IPS-15b (cell line): Measurements from ENCODE around the gene LRP1.

ENCODE experiments used
- H3K27me3 ChIP-seq: one replicate; pipeline ENCODE4 v1.6.1; 2013; ENCODE audit warnings: low read length; ENCODE audit not compliant: control insufficient read depth, insufficient read depth
- H3K36me3 ChIP-seq: one replicate; pipeline ENCODE4 v1.6.1; 2013; ENCODE audit warnings: low read length; ENCODE audit not compliant: control insufficient read depth, insufficient read depth
- H3K4me1 ChIP-seq: one replicate; pipeline ENCODE4 v1.6.1; 2013; ENCODE audit warnings: mild to moderate bottlenecking, low read length; ENCODE audit not compliant: control insufficient read depth, insufficient read depth
- H3K4me3 ChIP-seq: one replicate; pipeline ENCODE4 v1.5.1; 2013; ENCODE audit warnings: low read depth, low read length
- H3K9ac ChIP-seq: one replicate; pipeline ENCODE4 v1.6.1; 2013; ENCODE audit warnings: low read depth, mild to moderate bottlenecking, low read length
- H3K9me3 ChIP-seq: one replicate; pipeline ENCODE4 v1.6.1; 2013; ENCODE audit warnings: mild to moderate bottlenecking, low read length; ENCODE audit not compliant: control insufficient read depth, insufficient read depth

The LRP1 gene

DNA sequence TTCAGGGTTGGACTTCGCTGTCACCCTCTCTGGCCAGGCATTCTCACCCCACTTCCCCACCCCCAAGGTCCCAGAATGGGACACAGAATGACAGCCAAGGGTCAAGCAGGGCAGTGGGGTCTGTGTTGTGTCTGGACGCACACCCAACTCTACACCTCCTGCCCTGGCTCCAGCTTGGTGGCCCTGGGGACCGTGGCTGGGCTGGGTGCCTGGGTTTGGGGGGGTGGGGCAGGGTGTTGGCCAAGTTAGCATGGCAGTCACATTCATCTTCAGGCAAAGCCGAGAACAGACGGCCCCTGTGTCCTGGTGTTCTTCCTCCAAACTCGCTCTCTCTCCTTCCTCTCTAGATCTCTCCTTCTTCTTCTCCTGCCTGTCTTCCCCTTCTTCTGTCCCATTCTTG lies 5.6 kb downstream of the LRP1 start:
- peaks cover 47% of the 10 kb centered on the region for H3K4me1 ChIP-seq
- H3K9ac ChIP-seq = no peak overlapping the region
- peaks cover 8% of the 10 kb centered on the region for H3K36me3 ChIP-seq
- no peaks in the 10 kb centered on the region for H3K9me3 ChIP-seq
- no peak overlapping the region for H3K4me3 ChIP-seq
- H3K27me3 ChIP-seq = no peaks in the 10 kb centered on the region

DNA sequence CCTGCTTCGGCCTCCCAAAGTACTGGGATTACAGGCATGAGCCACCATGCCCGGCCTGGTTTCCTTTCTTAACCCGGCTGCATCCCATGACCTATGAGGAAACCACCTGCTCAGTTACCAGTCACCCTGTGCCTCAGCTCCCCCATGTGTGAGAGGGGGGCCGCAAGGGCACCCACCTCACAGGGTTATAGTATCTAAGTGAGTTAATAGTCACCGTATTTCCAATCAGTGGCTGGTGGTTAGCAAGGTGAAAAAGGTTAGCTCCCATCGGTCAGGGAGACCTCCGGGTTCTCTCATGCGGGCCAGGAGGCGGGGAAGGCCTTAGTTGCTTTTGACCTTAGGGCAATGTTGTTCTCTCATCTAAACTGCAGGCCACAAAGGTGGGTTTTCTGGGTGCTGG lies 6.7 kb downstream of the LRP1 start:
- Histone ChIP-seq H3K27me3 (no peaks in the 10 kb centered on the region), H3K4me1 (peaks cover 45% of the 10 kb centered on the region), H3K9ac (no peak overlapping the region), H3K9me3 (no peaks in the 10 kb centered on the region), H3K36me3 (peaks cover 19% of the 10 kb centered on the region), H3K4me3 (no peak overlapping the region)

DNA sequence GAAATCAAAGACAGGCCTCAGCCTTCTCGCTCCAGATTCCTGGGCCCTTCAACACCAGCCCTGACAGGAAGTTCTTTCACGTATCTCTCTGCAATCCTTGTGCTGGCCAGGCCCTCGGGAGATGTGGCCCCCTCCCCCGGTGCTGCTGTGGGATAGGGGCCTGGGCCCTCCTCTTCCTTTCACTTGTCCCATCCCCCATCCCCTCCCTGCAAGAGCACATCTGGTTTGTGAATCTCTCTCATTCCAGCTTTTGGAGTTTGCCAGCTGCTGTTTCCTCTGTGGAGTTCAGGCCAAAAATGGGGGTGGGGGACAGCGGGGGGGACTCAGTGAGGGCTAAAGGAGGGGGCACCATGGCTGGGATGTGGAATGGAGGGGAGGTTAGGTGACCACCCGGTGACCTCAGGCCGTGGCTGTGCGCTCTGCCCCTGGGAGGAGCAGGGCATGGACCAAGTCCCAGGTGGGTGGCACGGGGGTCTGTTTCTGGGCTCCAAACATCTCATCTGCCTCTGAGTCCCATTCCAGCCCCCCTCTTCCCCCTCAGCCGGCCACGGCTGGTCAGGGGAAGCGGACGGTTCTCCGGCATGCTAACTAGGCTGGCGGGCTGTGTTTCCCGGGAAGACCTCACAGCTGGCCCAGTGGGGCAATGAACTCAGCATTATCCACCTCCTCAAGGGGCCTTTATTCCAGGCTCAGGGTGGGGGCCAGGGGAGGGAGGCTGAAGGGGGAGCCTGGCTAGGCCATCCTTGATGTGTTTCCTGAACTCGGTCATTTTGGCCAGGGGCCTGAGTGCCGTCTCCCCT lies 7.4 kb downstream of the LRP1 start:
- Histone ChIP-seq H3K27me3 (no peaks in the 10 kb centered on the region), H3K4me3 (no peak overlapping the region), H3K9me3 (no peaks in the 10 kb centered on the region), H3K9ac (no peak overlapping the region), H3K36me3 (peaks cover 20% of the 10 kb centered on the region), H3K4me1 (peaks cover 40% of the 10 kb centered on the region)

DNA sequence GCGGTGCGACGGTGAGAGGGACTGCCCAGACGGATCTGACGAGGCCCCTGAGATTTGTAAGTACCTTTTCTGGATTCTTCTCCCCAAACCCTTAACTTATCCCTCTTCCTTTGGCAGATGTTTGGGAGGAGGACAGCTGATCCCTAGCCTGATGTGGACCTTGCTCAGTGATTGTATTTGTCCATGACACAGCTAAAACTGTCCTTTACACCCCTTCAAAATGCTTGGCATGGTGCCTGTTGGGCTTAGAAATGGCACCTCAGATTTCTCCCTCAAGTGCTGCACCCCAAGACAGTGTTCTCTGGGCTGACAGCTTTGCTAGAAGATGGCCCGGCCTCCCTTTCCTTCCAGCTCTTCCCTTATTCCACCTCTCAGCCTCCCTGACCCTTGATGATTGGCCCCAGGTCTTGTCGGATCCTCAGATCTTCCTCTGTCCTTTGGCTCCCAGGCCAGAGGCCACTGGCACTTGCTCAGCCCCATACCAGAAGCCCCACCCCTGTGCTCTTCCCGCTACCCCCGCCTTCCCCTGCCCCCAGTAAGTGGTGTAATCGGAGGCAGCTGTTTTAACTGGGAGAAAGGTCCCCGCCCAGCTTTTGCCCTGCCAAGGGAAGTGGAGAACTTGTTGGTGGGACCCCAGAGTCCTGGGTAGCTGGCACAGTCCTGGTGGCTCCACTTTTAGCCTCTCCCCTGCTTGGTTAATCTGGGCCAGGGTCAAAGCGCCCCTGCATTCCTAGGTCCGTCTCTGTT lies 10.4 kb downstream of the LRP1 start:
- Histone ChIP-seq H3K27me3 (no peaks in the 10 kb centered on the region), H3K9ac (no peak overlapping the region), H3K36me3 (peaks cover 46% of the 10 kb centered on the region), H3K4me1 (peaks cover 13% of the 10 kb centered on the region), H3K4me3 (no peak overlapping the region), H3K9me3 (no peaks in the 10 kb centered on the region)

DNA sequence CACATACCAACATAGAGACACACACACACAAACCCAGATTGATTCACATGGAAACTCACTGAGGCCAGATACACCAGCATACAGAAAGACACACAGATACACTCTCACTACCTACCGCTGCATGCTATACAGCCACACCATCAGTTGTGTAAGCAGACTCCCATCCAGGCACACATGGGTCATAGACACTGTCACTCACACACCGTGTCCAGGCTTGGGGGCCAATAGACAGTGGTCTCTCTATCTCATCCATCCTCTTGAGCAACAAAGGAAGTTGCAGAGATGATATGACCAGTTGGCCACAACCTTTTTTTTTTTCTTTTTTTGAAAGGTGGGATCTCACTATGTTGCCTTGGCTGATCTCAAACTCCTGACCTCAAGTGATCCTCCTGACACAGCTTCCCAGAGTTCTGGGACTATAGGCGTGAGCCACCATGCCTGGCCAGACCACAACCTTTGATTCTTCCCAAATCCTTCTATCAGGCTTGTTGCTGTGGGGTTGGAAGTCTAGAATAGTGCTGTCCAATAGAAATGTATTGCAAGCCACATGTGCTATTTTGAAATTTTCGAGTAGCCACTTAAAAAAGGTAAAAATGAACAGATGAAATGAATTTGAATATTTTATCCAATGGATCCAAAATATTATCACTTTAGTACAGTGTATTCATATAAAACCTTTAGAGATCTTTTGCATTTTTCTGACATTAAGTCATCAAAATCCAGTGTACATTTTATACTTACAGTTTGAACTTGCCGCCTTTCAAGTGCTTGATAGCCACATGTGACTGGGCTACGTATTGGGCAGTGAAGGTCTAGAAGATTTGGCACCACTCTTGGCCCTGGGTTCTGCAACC lies 11.7 kb downstream of the LRP1 start:
- H3K4me1 ChIP-seq = peaks cover 6% of the 10 kb centered on the region
- H3K36me3 ChIP-seq = peaks cover 51% of the 10 kb centered on the region
- no peak overlapping the region for H3K9ac ChIP-seq
- H3K4me3 ChIP-seq = no peak overlapping the region
- H3K27me3 ChIP-seq = no peaks in the 10 kb centered on the region
- no peaks in the 10 kb centered on the region for H3K9me3 ChIP-seq

DNA sequence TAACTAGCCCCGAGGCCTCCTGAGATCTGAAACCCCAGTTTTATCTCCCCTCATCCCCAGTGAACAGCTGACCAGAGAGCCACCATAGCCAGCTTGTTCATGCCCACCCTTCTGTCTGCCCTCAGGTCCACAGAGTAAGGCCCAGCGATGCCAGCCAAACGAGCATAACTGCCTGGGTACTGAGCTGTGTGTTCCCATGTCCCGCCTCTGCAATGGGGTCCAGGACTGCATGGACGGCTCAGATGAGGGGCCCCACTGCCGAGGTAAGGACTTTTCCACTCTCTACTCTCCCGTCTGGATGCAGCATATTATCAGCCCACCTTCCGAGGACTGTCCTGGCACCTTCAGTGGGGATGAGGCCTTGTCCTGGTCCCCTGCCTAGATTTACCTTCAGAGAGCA lies 13.0 kb downstream of the LRP1 start:
- Histone ChIP-seq H3K9ac (no peak overlapping the region), H3K27me3 (no peaks in the 10 kb centered on the region), H3K4me1 (peaks cover 2% of the 10 kb centered on the region), H3K9me3 (no peaks in the 10 kb centered on the region), H3K4me3 (no peak overlapping the region), H3K36me3 (peaks cover 63% of the 10 kb centered on the region)

DNA sequence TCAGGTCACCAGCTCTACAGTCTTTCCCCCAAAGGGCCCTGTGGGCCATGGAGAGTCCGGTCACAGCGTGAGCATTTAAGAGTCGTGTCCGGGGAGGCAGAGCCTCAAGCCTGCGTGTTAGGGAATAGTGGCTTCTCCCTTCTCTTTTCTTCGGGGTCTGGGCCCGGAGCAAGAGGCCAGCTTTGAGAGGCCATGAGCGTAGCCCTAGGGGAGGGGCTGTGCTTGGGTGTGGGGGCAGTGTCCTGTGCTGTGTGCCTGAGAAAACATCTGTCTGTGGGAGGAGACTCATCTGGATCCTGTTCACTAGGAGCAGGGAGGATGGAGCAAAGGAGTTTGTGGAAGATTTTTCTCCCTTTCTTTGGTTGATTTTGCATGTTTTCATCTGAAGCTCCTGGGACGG lies 13.8 kb downstream of the LRP1 start:
- Histone ChIP-seq H3K4me1 (peaks cover 2% of the 10 kb centered on the region), H3K36me3 (peaks cover 69% of the 10 kb centered on the region), H3K9ac (no peak overlapping the region)

DNA sequence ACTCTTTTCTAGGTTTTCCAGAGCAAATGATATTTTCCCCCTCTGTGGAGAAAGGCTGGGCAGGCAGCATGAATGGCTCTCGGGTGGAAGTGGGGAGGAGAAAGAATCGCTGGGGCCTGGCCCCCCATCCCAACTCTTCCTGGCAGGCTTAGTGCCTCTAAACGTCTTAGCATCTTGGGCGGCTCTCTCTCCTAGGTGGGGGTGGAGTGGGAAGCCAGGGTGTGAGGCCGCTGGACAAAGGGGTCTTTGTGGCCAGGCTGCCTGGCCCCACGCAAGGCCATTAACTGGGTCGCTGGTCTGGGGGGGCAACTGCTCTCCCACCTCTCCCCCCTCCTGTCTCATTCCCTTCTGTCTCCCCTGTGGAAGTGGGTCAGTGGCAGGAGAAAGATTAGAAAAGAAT lies 14.4 kb downstream of the LRP1 start:
- H3K36me3 ChIP-seq = peaks cover 73% of the 10 kb centered on the region
- peaks cover 2% of the 10 kb centered on the region for H3K4me1 ChIP-seq
- H3K9me3 ChIP-seq = no peaks in the 10 kb centered on the region
- no peak overlapping the region for H3K9ac ChIP-seq
- H3K27me3 ChIP-seq = no peaks in the 10 kb centered on the region
- H3K4me3 ChIP-seq = no peak overlapping the region

More for the DNA sequence above, 13.8 kb downstream of the LRP1 start:
- Histone ChIP-seq H3K4me3 (no peak overlapping the region), H3K9me3 (no peaks in the 10 kb centered on the region), H3K27me3 (no peaks in the 10 kb centered on the region)

DNA sequence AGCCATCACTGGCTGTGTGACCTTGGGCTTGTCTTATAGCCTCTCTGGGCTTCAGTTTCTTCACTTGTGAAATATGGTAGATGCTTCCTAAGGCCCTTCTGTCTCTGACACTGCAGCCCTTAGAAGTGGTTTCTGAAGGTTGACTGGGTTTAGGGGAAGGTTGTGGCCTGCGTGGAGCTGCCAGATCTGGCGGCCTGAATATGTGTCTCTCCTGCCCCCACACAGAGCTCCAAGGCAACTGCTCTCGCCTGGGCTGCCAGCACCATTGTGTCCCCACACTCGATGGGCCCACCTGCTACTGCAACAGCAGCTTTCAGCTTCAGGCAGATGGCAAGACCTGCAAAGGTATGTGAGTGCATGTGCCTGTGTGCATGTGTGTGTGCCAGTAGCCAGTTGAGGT lies 15.2 kb downstream of the LRP1 start:
- H3K36me3 ChIP-seq = peaks cover 72% of the 10 kb centered on the region
- no peak overlapping the region for H3K4me3 ChIP-seq
- H3K4me1 ChIP-seq = no peaks in the 10 kb centered on the region
- no peaks in the 10 kb centered on the region for H3K27me3 ChIP-seq
- no peaks in the 10 kb centered on the region for H3K9me3 ChIP-seq
- no peak overlapping the region for H3K9ac ChIP-seq

DNA sequence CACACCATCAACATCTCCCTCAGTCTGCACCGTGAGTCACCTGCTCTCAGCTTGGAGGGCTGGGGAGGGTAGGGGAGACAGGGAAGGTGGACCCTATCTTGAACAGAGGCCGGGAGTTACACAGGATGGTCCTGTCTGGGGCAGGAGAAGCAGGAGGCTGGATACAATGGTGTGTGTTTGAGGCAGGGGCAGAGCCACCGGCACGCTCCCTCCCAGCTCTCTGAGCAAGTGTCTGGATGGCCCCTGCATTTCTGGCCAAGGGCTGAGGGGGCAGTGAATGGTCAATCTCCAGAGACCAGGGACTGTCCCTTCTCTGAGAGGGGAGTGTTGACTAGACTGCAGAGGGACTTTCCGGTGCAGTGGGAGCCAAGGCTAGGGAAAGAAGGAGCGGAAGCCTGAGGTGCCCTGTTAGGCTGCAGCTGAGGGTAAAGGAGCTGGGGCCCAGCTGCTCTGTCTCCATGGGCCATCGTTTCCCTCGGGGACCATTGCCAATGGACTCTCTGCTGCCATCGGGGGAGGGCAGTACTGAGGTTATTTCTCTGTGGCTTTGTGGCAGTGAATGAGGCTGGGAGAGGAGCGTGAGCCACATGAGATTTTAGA lies 17.3 kb downstream of the LRP1 start:
- Histone ChIP-seq H3K9me3 (no peaks in the 10 kb centered on the region), H3K4me1 (no peaks in the 10 kb centered on the region), H3K4me3 (no peak overlapping the region), H3K27me3 (no peaks in the 10 kb centered on the region), H3K9ac (no peak overlapping the region), H3K36me3 (peaks cover 57% of the 10 kb centered on the region)

DNA sequence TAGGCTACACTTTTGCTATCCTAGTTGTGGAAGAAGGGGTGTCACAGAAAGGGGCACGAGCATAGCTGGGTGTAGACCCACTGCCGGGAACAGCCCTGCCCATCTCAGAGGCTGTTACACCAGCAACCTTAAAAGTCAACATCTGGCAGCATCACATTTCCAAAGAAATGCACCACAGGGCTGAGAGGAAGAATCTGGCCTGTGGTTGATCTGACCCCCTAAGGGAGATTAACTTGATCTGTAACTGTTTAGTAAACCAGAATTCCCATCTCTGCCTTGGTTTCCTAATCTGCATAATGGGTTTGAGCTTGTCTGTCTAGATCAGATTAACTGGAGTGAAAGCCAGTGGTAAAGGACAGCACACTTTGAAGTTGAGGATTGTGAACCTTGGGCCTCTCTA lies 17.8 kb downstream of the LRP1 start:
- H3K4me3 ChIP-seq = no peak overlapping the region
- no peaks in the 10 kb centered on the region for H3K4me1 ChIP-seq
- no peak overlapping the region for H3K9ac ChIP-seq
- no peaks in the 10 kb centered on the region for H3K9me3 ChIP-seq
- H3K36me3 ChIP-seq = peaks cover 54% of the 10 kb centered on the region
- no peaks in the 10 kb centered on the region for H3K27me3 ChIP-seq
